CD1c-positive myeloid dendritic cell (primary cell): ENCODE data around the gene KIAA0513.
"Not testable (repeated sequence)": the region's sequence is repeated elsewhere in the genome, so short reads cannot be mapped to it uniquely, and the experiment has no call there.

Source experiments
- DNase-seq: peaks from one replicate; pipeline ENCODE4 v3.0.0-alpha.2; 2016; ENCODE audit errors: extremely low spot score

The KIAA0513 gene

GRCh38 chr16:85111184-85111583 is 83.6 kb downstream of the KIAA0513 start:
- DNase-seq = no peak

- peak; percentile 26 for DNase-seq
Observed at GRCh38 chr16:85112364-85112763, 84.8 kb downstream of the KIAA0513 start, which contains the start of gene CIBAR2. Gene CIBAR2 (minus strand): TSS chr16:85112472. CDS start chr16:85112352, 120 bp downstream.

GRCh38 chr16:85113168-85113733 is 85.7 kb downstream of the KIAA0513 start:
- DNase-seq = no peak

GRCh38 chr16:85113913-85114312 is 86.3 kb downstream of the KIAA0513 start:
- DNase-seq = no peak

GRCh38 chr16:85114909-85115567 is 87.4 kb downstream of the KIAA0513 start:
- DNase-seq = peak; percentile 88

GRCh38 chr16:85117418-85117817 is 89.8 kb downstream of the KIAA0513 start:
- DNase-seq = no peak

- no peak for DNase-seq
Observed at GRCh38 chr16:85120006-85120340, 92.4 kb downstream of the KIAA0513 start.

- not testable (repeated sequence) for DNase-seq
Observed at GRCh38 chr16:85123441-85123840, 95.8 kb downstream of the KIAA0513 start.

- DNase-seq = no peak
Observed at GRCh38 chr16:85123891-85124635, 96.5 kb downstream of the KIAA0513 start.

- DNase-seq = no peak
Observed at GRCh38 chr16:85124636-85125346, 97.2 kb downstream of the KIAA0513 start.

GRCh38 chr16:85125570-85126393 is 98.2 kb downstream of the KIAA0513 start:
- DNase-seq = no peak

GRCh38 chr16:85126394-85126704 is 98.8 kb downstream of the KIAA0513 start:
- DNase-seq = no peak

GRCh38 chr16:85126705-85127378 is 99.2 kb downstream of the KIAA0513 start:
- peak; percentile 63 for DNase-seq

- DNase-seq = no peak
Observed at GRCh38 chr16:85127379-85127723, 99.8 kb downstream of the KIAA0513 start.

- DNase-seq = no peak
Observed at GRCh38 chr16:85128079-85128837, 100.7 kb downstream of the KIAA0513 start.

- no peak for DNase-seq
Observed at GRCh38 chr16:85129876-85130704, 102.5 kb downstream of the KIAA0513 start.

GRCh38 chr16:85130705-85131028 is 103.1 kb downstream of the KIAA0513 start:
- DNase-seq = no peak

GRCh38 chr16:85132456-85133289 is 105.1 kb downstream of the KIAA0513 start:
- DNase-seq = no peak

- no peak for DNase-seq
Observed at GRCh38 chr16:85133290-85133599, 105.7 kb downstream of the KIAA0513 start.
